PC-9 (cell line): ENCODE data around the gene PLEKHA6.

Experiments used
- EZH2 ChIP-seq: fragments of 200-600 bp; sonication (generic); IDR thresholded peaks from 2 replicates; pipeline ENCODE4 v1.8.0; 2017; ENCODE audit warnings: antibody characterized with exemption, low read depth
- TF ChIP-seq, protein P1 (sequence below): fragments of 200-600 bp; sonication (generic); conservative IDR thresholded peaks from 2 replicates; pipeline ENCODE4 v1.6.1; 2017; ENCODE audit warnings: mixed run types, antibody characterized with exemption, mild to moderate bottlenecking, moderate library complexity

DNA sequence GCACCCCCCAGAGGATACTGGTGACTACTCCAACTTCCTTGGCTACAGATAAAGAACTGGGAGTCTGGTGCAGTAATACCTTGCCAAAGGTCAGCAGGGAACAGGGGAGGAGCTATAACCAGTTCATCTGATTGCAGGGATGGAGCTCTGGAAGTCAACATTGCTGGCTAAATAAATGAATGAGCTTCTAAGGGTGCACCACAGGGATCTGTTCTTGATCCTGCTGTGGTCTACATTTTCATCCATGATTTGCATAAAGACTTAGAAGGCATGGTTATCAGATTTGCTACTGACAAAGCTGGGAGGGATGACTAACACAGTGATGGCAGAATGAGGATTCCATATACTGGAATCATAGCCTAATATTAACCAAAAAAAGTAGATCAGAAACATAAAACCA lies 18.3 kb downstream of the PLEKHA6 start:
- TF ChIP-seq, protein P1, sequence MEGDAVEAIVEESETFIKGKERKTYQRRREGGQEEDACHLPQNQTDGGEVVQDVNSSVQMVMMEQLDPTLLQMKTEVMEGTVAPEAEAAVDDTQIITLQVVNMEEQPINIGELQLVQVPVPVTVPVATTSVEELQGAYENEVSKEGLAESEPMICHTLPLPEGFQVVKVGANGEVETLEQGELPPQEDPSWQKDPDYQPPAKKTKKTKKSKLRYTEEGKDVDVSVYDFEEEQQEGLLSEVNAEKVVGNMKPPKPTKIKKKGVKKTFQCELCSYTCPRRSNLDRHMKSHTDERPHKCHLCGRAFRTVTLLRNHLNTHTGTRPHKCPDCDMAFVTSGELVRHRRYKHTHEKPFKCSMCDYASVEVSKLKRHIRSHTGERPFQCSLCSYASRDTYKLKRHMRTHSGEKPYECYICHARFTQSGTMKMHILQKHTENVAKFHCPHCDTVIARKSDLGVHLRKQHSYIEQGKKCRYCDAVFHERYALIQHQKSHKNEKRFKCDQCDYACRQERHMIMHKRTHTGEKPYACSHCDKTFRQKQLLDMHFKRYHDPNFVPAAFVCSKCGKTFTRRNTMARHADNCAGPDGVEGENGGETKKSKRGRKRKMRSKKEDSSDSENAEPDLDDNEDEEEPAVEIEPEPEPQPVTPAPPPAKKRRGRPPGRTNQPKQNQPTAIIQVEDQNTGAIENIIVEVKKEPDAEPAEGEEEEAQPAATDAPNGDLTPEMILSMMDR = no peak
- TF ChIP-seq EZH2 = no peak
